Esophagus muscularis mucosa (tissue), 4 donors: ENCODE measurements around the gene LRRC8E.

ENCODE experiments used
- EP300 ChIP-seq: sonication (generic); formaldehyde crosslinking; IDR thresholded peaks from one replicate; pipeline ENCODE4 v1.6.1; 2017; ENCODE audit warnings: antibody characterized with exemption
- POLR2A ChIP-seq: fragments of 450-650 bp; IDR thresholded peaks from one replicate; pipeline ENCODE4 v1.6.1; 2017; ENCODE audit warnings: antibody characterized with exemption, moderate library complexity, mild to moderate bottlenecking, low read depth
- TF ChIP-seq, protein P1 (sequence below), 3 experiments: fragments of 200-600 bp in 2 of 3; fragments of 450-650 bp in 1 of 3; sonication (generic) in 2 of 3; IDR thresholded peaks; one replicate each; pipeline ENCODE4 v1.5.1; 2017 to 2019; ENCODE audit warnings: antibody characterized with exemption in 3 of 3, mild to moderate bottlenecking in 2 of 3, moderate library complexity in 1 of 3

DNA sequence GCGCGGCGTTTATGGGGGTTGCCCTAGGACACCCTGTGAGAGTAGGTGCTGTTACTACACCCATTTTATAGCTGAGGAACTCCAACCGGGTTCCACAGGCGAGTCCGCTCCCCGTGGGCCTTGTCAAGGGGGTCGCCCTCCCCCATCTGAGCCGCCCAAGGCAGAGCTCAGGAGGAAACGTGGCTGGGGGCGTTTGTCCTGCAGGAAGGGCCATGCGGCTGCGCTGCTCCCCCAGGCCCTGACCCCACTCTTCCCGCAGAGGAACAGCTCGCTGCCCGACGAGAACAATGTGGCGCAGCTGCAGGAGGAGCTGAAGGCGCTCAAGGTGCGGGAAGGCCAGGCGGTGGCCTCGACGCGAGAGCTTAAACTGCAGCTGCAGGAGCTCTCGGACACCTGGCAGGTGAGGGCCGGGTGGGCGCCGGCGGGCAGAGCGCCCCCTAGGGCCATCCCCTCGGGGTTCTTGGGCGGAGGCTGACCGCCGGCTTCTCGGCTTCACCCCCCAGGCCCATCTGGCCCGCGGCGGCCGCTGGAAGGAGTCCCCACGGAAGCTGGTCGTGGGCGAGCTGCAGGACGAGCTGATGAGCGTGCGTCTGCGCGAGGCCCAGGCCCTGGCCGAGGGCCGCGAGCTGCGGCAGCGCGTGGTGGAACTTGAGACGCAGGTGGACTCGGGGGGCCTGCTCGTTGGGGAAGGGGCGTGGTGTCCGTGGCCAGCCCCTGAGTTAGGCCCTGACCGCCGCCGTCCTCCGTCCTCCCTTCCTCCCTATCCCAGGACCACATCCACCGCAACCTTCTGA lies 26.5 kb upstream of the LRRC8E start:
- TF ChIP-seq, protein P1, sequence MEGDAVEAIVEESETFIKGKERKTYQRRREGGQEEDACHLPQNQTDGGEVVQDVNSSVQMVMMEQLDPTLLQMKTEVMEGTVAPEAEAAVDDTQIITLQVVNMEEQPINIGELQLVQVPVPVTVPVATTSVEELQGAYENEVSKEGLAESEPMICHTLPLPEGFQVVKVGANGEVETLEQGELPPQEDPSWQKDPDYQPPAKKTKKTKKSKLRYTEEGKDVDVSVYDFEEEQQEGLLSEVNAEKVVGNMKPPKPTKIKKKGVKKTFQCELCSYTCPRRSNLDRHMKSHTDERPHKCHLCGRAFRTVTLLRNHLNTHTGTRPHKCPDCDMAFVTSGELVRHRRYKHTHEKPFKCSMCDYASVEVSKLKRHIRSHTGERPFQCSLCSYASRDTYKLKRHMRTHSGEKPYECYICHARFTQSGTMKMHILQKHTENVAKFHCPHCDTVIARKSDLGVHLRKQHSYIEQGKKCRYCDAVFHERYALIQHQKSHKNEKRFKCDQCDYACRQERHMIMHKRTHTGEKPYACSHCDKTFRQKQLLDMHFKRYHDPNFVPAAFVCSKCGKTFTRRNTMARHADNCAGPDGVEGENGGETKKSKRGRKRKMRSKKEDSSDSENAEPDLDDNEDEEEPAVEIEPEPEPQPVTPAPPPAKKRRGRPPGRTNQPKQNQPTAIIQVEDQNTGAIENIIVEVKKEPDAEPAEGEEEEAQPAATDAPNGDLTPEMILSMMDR (IDR thresholded peaks at IDR 0.05) = no peak
- TF ChIP-seq EP300 = no peak
- no peak for TF ChIP-seq POLR2A
